Stomach (tissue), 9 donors: ENCODE data around the gene NPC1L1. TPM values are rescaled to one million over a fixed set of nuclear protein-coding genes. Genes with fewer than 3 reads are reported as not detected.

Experiments used
- DNase-seq, 2 donors: peaks; one replicate each; pipeline versions ENCODE4 v3.0.0 to v3.0.0-alpha.2; 2013 to 2019
- H3K27ac ChIP-seq, 5 donors: fragments of 200-600 bp in 4 of 5; sonication (generic) in 4 of 5; one replicate each; pipeline ENCODE4 v1.5.1; 2013 to 2019; ENCODE audit warnings: mild to moderate bottlenecking in 1 of 5, moderate library complexity in 1 of 5
- H3K27me3 ChIP-seq, 3 donors: fragments of 200-600 bp; sonication (generic); one replicate each; pipeline ENCODE4 v1.5.1; 2017 to 2019; ENCODE audit warnings: mixed run types in 1 of 3
- H3K36me3 ChIP-seq, 4 donors: fragments of 200-600 bp; sonication (generic); 1 replicate in 3 of 4; 2 replicates in 1 of 4; pipeline ENCODE4 v1.5.1; 2016 to 2019
- H3K4me1 ChIP-seq, 4 donors: fragments of 200-600 bp; sonication (generic); one replicate each; pipeline ENCODE4 v1.5.1; 2016 to 2019
- H3K4me3 ChIP-seq, 4 donors: fragments of 200-600 bp; sonication (generic) in 3 of 4; one replicate each; pipeline ENCODE4 v1.5.1; 2016 to 2019; ENCODE audit warnings: mild to moderate bottlenecking in 1 of 4
- H3K9me3 ChIP-seq, 4 donors: fragments of 200-600 bp; sonication (generic); one replicate each; pipeline ENCODE4 v1.5.1; 2016 to 2019
- EP300 ChIP-seq: sonication (generic); formaldehyde crosslinking; IDR thresholded peaks from one replicate; pipeline ENCODE4 v1.6.1; 2017; ENCODE audit warnings: antibody characterized with exemption
- POLR2A ChIP-seq, 4 donors: fragments of 450-650 bp; IDR thresholded peaks; one replicate each; pipeline ENCODE4 v1.6.1; 2016; ENCODE audit warnings: antibody characterized with exemption in 4 of 4, control low read depth in 2 of 4, mild to moderate bottlenecking in 1 of 4, moderate library complexity in 1 of 4
- POLR2AphosphoS5 ChIP-seq, 3 donors: sonication (generic); formaldehyde crosslinking; IDR thresholded peaks; one replicate each; pipeline ENCODE4 v1.6.1; 2016; ENCODE audit warnings: antibody characterized with exemption in 3 of 3
- WGBS, 5 donors: extraction: QIAGEN DNeasy Blood & Tissue Kit in 3 of 5; methylation state at CpG; one replicate each; pipeline versions ENCODE4 v1.1.5 to v1.1.7; 2013 to 2018; 5-methylcytosine and 5-hydroxymethylcytosine counted together
- intact Hi-C: fragments of 100-400 bp; cut with DNase I; formaldehyde crosslinking; loops from one replicate; pipeline ENCODE4 v1.15.1; 2023; ENCODE audit warnings: low total_unique reads
- polyA plus RNA-seq, 3 donors: library from polyadenylated mRNA; stranded (reverse); fragments of 200-250 nt; gene quantifications; one replicate each; pipeline ENCODE4 v1.2.3, GENCODE V29; 2013
- total RNA-seq, 5 donors: library from RNA; depleted of rRNA; stranded (reverse); fragments of >200 nt; gene quantifications; one replicate each; pipeline versions ENCODE4 v1.1.0 to v1.2.3, GENCODE V29; 2014 to 2016
- TF ChIP-seq, protein P1 (sequence below), 7 experiments: fragments of 450-650 bp in 4 of 7; fragments of 200-600 bp in 3 of 7; sonication (generic) in 3 of 7; IDR thresholded peaks; one replicate each; pipeline ENCODE4 v1.5.1; 2016 to 2019; ENCODE audit warnings: antibody characterized with exemption in 7 of 7, control low read depth in 2 of 7, mild to moderate bottlenecking in 1 of 7
- donor health status: healthy with polysubstance abuse.
- donor health status: Bipolar disorder and iron deficiency.
- donor health status: healthy.

The NPC1L1 gene
- total and polyA plus RNA-seq, 8 donors = 0.12 to 4.9 (median 1.1) TPM; not detected in 3

DNA sequence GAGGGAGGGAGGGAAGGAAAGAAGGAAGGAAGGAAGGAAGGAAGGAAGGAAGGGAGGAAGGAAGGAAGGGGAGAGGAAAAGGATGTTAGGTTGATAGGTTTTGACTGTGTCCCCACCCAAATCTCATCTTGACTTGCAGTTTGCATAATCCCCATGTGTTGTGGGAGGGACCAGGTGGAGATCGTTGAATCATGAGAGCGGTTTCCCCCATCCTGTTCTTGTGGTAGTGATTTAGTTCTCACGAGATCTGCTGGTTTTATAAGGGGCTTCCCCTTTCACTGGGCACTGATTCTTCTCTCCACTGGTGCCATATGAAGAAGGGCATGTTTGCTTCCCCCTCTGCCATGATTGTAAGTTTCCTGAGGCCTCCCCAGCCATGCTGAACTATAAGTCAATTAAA lies 35.5 kb downstream of the NPC1L1 start:
- Histone ChIP-seq H3K27ac (no peak overlapping the region), H3K9me3 (peaks cover 0 to 3% (median 0%) of the 10 kb centered on the region in 4 donors), H3K4me1 (no peaks in the 10 kb centered on the region), H3K27me3 (peaks cover 0 to 3% (median 0%) of the 10 kb centered on the region in 3 donors), H3K36me3 (no peaks in the 10 kb centered on the region), H3K4me3 (no peak overlapping the region)
- 58 to 77% (median 67%) methylated on average over 3 of the region's 3 CpGs for WGBS, 5 donors
- intact Hi-C loops = no loop called here
- DNase-seq = no peak
- TF ChIP-seq, protein P1, sequence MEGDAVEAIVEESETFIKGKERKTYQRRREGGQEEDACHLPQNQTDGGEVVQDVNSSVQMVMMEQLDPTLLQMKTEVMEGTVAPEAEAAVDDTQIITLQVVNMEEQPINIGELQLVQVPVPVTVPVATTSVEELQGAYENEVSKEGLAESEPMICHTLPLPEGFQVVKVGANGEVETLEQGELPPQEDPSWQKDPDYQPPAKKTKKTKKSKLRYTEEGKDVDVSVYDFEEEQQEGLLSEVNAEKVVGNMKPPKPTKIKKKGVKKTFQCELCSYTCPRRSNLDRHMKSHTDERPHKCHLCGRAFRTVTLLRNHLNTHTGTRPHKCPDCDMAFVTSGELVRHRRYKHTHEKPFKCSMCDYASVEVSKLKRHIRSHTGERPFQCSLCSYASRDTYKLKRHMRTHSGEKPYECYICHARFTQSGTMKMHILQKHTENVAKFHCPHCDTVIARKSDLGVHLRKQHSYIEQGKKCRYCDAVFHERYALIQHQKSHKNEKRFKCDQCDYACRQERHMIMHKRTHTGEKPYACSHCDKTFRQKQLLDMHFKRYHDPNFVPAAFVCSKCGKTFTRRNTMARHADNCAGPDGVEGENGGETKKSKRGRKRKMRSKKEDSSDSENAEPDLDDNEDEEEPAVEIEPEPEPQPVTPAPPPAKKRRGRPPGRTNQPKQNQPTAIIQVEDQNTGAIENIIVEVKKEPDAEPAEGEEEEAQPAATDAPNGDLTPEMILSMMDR (IDR thresholded peaks at IDR 0.05) = no peak
- TF ChIP-seq EP300 = no peak
- no peak for TF ChIP-seq POLR2A (IDR thresholded peaks at IDR 0.05)
- no peak for TF ChIP-seq POLR2AphosphoS5 (IDR thresholded peaks at IDR 0.05)

DNA sequence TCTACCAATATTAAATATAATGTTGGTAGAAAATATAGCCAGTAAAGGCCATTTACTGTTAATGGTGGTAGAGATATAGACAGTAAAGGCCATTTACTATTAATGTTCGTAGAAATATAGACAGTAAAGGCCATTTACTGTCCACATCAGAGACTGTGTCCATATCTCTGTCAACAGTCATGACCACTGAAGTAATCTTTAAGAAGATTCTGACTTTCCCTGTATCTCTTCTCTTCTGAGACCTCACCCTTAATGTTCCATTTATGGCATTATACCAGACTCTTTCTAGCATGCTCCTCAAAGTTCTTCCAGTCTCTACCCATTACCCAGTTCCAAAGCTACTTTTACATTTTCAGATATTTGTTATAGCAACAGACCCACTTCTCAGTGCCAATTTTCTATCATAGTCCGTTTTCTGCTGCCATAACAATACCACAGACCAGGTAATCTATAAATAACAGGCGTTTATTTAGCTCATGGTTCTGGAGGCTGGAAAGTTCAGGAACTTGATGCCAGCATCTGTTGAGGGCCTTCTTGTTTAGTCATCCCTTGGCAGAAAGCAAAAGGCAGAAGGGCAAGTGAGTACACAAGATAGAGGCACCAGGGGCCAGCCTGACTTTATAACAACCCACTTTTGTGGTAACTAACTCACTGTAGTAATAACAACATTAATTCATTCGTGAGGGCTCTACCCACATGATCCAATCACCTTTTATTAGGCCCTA lies 42.7 kb downstream of the NPC1L1 start:
- 42 to 51% (median 43%) methylated on average over 4 of the region's 4 CpGs for WGBS, 5 donors

DNA sequence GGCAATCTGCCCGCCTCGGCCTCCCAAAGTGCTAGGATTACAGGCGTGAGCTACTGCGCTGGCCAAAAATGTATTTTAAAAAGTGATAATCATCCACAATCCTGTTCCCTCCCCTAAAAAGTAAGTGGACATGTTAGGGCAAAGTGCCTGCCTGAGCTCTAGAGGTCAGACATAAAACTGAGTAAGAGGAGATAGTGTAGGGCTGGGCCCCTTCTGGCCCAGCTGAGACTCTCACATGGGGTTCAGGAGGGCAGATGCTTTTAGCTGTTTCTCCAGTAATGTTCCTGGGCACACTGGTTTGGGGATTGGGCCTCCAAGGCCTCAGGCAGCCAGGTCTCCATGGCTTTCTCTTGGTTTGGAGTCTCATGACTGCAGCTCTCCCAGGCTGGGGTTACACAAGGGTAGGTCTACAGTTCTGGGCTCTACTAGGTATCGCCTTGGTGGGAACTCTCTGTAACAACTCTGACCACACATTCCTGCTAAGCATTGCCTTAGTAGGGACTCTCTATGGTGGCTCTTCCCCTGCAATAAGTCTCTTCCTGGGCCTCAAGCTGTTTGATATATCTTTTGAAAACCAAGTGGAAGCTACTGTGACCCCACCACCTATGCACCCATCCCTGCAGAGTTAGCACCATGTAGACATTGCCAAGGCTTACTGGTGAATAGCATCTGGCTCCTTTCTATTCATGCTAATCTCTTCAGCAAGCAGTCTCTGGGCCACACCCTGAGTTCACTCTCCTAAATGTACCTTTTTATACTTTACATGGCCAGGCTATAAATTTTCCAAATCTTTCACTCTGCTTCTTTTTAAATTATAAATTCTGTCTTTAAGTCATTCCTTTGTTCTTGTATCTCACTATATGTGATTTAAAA lies 43.7 kb downstream of the NPC1L1 start:
- no peaks in the 10 kb centered on the region for H3K9me3 ChIP-seq
- H3K4me1 ChIP-seq = no peaks in the 10 kb centered on the region
- DNase-seq = no peak
- TF ChIP-seq POLR2A (IDR thresholded peaks at IDR 0.05) (no peak), POLR2AphosphoS5 (IDR thresholded peaks at IDR 0.05) (no peak), EP300 (no peak)
- TF ChIP-seq, protein P1 (IDR thresholded peaks at IDR 0.05) = no peak
- H3K36me3 ChIP-seq = no peaks in the 10 kb centered on the region
- H3K27ac ChIP-seq = no peak overlapping the region
- intact Hi-C loops = loop anchor here (10.0 kb wide), 1 partner anchor 67 kb away; no protein-coding TSS in a partner anchor
- no peaks in the 10 kb centered on the region for H3K27me3 ChIP-seq
- 91 to 96% (median 94%) methylated on average over 5 of the region's 5 CpGs for WGBS, 5 donors
- H3K4me3 ChIP-seq = no peak overlapping the region

More for the DNA sequence above, 42.7 kb downstream of the NPC1L1 start:
- Histone ChIP-seq H3K27ac (no peak overlapping the region), H3K36me3 (no peaks in the 10 kb centered on the region), H3K4me3 (no peak overlapping the region), H3K4me1 (no peaks in the 10 kb centered on the region), H3K27me3 (no peaks in the 10 kb centered on the region), H3K9me3 (no peaks in the 10 kb centered on the region)
- DNase-seq = no peak
- TF ChIP-seq, protein P1 (IDR thresholded peaks at IDR 0.05) = no peak
- TF ChIP-seq EP300 (no peak), POLR2A (IDR thresholded peaks at IDR 0.05) (no peak), POLR2AphosphoS5 (IDR thresholded peaks at IDR 0.05) (no peak)
- intact Hi-C loops = loop anchor here (10.0 kb wide), 1 partner anchor 66 kb away; no protein-coding TSS in a partner anchor

DNA sequence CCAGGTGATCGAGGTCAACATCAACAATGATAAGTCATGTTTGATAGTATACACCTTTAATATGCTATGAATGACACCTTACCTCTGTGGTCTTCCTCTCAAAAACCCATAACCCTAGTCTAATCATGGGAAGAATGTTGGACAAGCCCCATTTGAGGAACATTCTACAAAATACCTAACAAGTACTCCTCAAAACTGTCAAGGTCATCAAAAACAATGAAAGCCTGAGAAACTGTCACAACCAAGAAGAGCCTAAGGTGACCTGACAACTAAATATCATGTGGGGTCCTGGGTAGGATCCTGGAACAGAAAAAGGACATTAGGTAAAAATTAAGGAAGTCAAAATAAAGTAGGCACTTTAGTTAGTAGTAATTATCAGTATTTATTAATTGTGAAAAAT lies 44.7 kb downstream of the NPC1L1 start:
- TF ChIP-seq, protein P1 (IDR thresholded peaks at IDR 0.05) = no peak
- TF ChIP-seq POLR2A (IDR thresholded peaks at IDR 0.05) = no peak
- no peak for TF ChIP-seq POLR2AphosphoS5 (IDR thresholded peaks at IDR 0.05)
- no peak for TF ChIP-seq EP300
- 73 to 90% (median 86%) methylated on average over 1 of the region's 1 CpG for WGBS, 5 donors
- Histone ChIP-seq H3K36me3 (no peaks in the 10 kb centered on the region), H3K9me3 (no peaks in the 10 kb centered on the region), H3K4me3 (no peak overlapping the region), H3K27ac (no peak overlapping the region), H3K27me3 (no peaks in the 10 kb centered on the region), H3K4me1 (peaks cover 0 to 3% (median under 1%) of the 10 kb centered on the region in 4 donors)
- intact Hi-C loops = loop anchor here (10.0 kb wide), 1 partner anchor 68 kb away; no protein-coding TSS in a partner anchor
- no peak for DNase-seq
